Measurements from ENCODE around the gene SELENOF.
"Not testable (repeated sequence)": the region's sequence is repeated elsewhere in the genome, so short reads cannot be mapped to it uniquely, and the experiment has no call there.

The SELENOF gene

GRCh38 chr1:86817246-86817826, 96.6 kb downstream of the SELENOF start:
- not testable (repeated sequence) for H3K36me3 ChIP-seq (ENCODE audit: control insufficient read depth, insufficient read depth, low read length); H3K4me2 ChIP-seq (ENCODE audit: low read length); H3K18ac ChIP-seq (ENCODE audit: low read length); H2BK5ac ChIP-seq (ENCODE audit: low read length); H4K8ac ChIP-seq (ENCODE audit: low read depth, low read length); H3K79me1 ChIP-seq (ENCODE audit: low read length); H3K23ac ChIP-seq (ENCODE audit: low read length); H2BK120ac ChIP-seq (ENCODE audit: low read depth, low read length); H3K4me3 ChIP-seq (ENCODE audit: low read length); H3K9ac ChIP-seq (ENCODE audit: low read length); H3K4ac ChIP-seq (ENCODE audit: low read depth, low read length); H4K5ac ChIP-seq (ENCODE audit: low read length); H3K79me2 ChIP-seq (ENCODE audit: control insufficient read depth, insufficient read depth, low read length); H3K4me1 ChIP-seq (ENCODE audit: control insufficient read depth, low read depth, low read length); H2AK5ac ChIP-seq (ENCODE audit: low read length); H3K27ac ChIP-seq (ENCODE audit: low read depth, low read length); H2BK15ac ChIP-seq (replicated peaks; ENCODE audit: low read depth); H3K27me3 ChIP-seq (ENCODE audit: insufficient read depth, low read length, poor library complexity)
- H3K56ac ChIP-seq (ENCODE audit: low read length), result peak overlapping the region; percentile 7
- DNase-seq, result peak; percentile 51
- WGBS (ENCODE audit: extremely low coverage, insufficient coverage, low lambda C conversion rate), result no CpG with 5 or more reads among the region's 5 CpGs

GRCh38 chr1:86814118-86814517, 99.8 kb downstream of the SELENOF start:
- not testable (repeated sequence) for H3K4me3 ChIP-seq (ENCODE audit: low read length); H3K9ac ChIP-seq (ENCODE audit: low read length); H2AK5ac ChIP-seq (ENCODE audit: low read length); H4K5ac ChIP-seq (ENCODE audit: low read length); H2BK5ac ChIP-seq (ENCODE audit: low read length); H3K4ac ChIP-seq (ENCODE audit: low read depth, low read length); DNase-seq; H3K36me3 ChIP-seq (ENCODE audit: control insufficient read depth, insufficient read depth, low read length); H3K79me2 ChIP-seq (ENCODE audit: control insufficient read depth, insufficient read depth, low read length); H3K4me2 ChIP-seq (ENCODE audit: low read length); H3K79me1 ChIP-seq (ENCODE audit: low read length); H4K8ac ChIP-seq (ENCODE audit: low read depth, low read length); H3K27ac ChIP-seq (ENCODE audit: low read depth, low read length); H2BK120ac ChIP-seq (ENCODE audit: low read depth, low read length); H3K18ac ChIP-seq (ENCODE audit: low read length); H3K4me1 ChIP-seq (ENCODE audit: control insufficient read depth, low read depth, low read length); H3K27me3 ChIP-seq (ENCODE audit: insufficient read depth, low read length, poor library complexity); H3K23ac ChIP-seq (ENCODE audit: low read length); H2BK15ac ChIP-seq (replicated peaks; ENCODE audit: low read depth); H3K56ac ChIP-seq (ENCODE audit: low read length)
- no CpG with 5 or more reads among the region's 5 CpGs for WGBS (ENCODE audit: extremely low coverage, insufficient coverage, low lambda C conversion rate)

Measured in mesendoderm (in vitro differentiated cells).